K562 (cell line): ENCODE measurements around the gene SMARCC1. TPM values are rescaled to one million over a fixed set of nuclear protein-coding genes. Genes with fewer than 3 reads are reported as not detected.

Source experiments
- ATAC-seq: fragments of 200-7000 bp; cut with Tn5 transposase; 3 replicates; pipeline ENCODE4 v1.9.1; 2020; ENCODE audit warnings: moderate library complexity
- BruUV-seq: library from RNA; stranded (reverse); fragments of 400-500 nt; replicated peaks from 2 replicates; lab custom pipeline; 2021; lab: Mats Ljungman, UMichigan
- CTCF ChIA-PET: fragments of 300-600 bp; formaldehyde crosslinking; extraction: SDS; loops from one replicate; lab custom pipeline; 2021; ENCODE audit warnings: low intra/inter-chr PET ratio; lab: Yijun Ruan, JAX
- POLR2A ChIA-PET: fragments of 300-600, 350-650 bp; sonication (Branson Sonifier 250); formaldehyde crosslinking; extraction: SDS; loops from one replicate; lab custom pipeline; 2021; ENCODE audit warnings: antibody characterized with exemption, inconsistent platforms; lab: Yijun Ruan, JAX
- DNase-seq, 4 experiments: peaks; one replicate each; pipeline versions ENCODE4 v3.0.0 to v3.0.0-alpha.2; 2011 to 2018; ENCODE audit warnings: low spot score in 3 of 4, mixed read lengths in 3 of 4; ENCODE audit errors: extremely low read depth in 1 of 4
- FAIRE-seq: peaks from 2 replicates; lab custom pipeline; 2011; peaks lifted over from hg19 to GRCh38; lab: Jason Lieb, UNC
- H2AFZ ChIP-seq: 2 replicates; pipeline ENCODE4 v1.6.0; 2011; ENCODE audit warnings: low read depth, low read length, control low read depth, inconsistent platforms
- H3K27ac ChIP-seq: fragments of 200-600 bp; 3 replicates; pipeline ENCODE4 v1.8.0; 2011; ENCODE audit warnings: low read depth, mild to moderate bottlenecking, control low read depth, inconsistent platforms, low read length, moderate library complexity, mixed read lengths; ENCODE audit errors: extremely low read depth
- H3K27me3 ChIP-seq, 2 experiments: fragments of 300-600 bp in 1 of 2; 2 replicates in 1 of 2; 3 replicates in 1 of 2; pipeline versions ENCODE4 v1.6.0 to v1.8.0; 2011; ENCODE audit warnings: inconsistent platforms in 2 of 2, low read length in 2 of 2, mild to moderate bottlenecking in 1 of 2, mixed read lengths in 1 of 2, moderate library complexity in 1 of 2; ENCODE audit not compliant: control insufficient read depth in 2 of 2, insufficient read depth in 2 of 2
- H3K36me3 ChIP-seq: fragments of 300-600 bp; 3 replicates; pipeline ENCODE4 v1.8.0; 2011; ENCODE audit warnings: mild to moderate bottlenecking, low read length, inconsistent platforms; ENCODE audit not compliant: control insufficient read depth, insufficient read depth
- H3K4me1 ChIP-seq, 2 experiments: fragments of 200-600 bp in 1 of 2; replicated peaks in 1 of 2; 2 replicates in 1 of 2; 3 replicates in 1 of 2; pipeline versions ENCODE4 v1.5.1 to v1.8.0; 2011; ENCODE audit warnings: inconsistent platforms in 2 of 2, low read length in 2 of 2, mild to moderate bottlenecking in 1 of 2, mixed read lengths in 1 of 2, moderate library complexity in 1 of 2; ENCODE audit not compliant: control insufficient read depth in 2 of 2, insufficient read depth in 2 of 2
- H3K4me2 ChIP-seq: 2 replicates; pipeline ENCODE4 v1.6.1; 2011; ENCODE audit warnings: low read length, control low read depth, inconsistent platforms, mixed read lengths; ENCODE audit not compliant: insufficient read depth
- H3K4me3 ChIP-seq: fragments of 200-600 bp; sonication (generic), shearing (Covaris generic); 2 replicates; pipeline ENCODE4 v1.5.1; 2016; ENCODE audit warnings: control low read depth, inconsistent platforms
- H3K79me2 ChIP-seq: fragments of 200-600 bp; 3 replicates; pipeline ENCODE4 v1.8.0; 2011; ENCODE audit warnings: low read length, inconsistent platforms; ENCODE audit not compliant: control insufficient read depth, insufficient read depth
- H3K9ac ChIP-seq, 2 experiments: 2 replicates each; pipeline versions ENCODE4 v1.6.0 to v1.6.1; 2011; ENCODE audit warnings: low read depth in 2 of 2, low read length in 2 of 2, control low read depth in 1 of 2, inconsistent platforms in 1 of 2, mild to moderate bottlenecking in 1 of 2, mixed read lengths in 1 of 2; ENCODE audit not compliant: insufficient read depth in 1 of 2
- H3K9me1 ChIP-seq: one replicate; pipeline ENCODE4 v1.6.0; 2011; ENCODE audit warnings: inconsistent platforms, mild to moderate bottlenecking, low read length, moderate library complexity; ENCODE audit not compliant: control insufficient read depth, insufficient read depth
- H3K9me3 ChIP-seq: replicated peaks from 2 replicates; pipeline ENCODE4 v1.5.1; 2011; ENCODE audit warnings: low read depth, low read length, inconsistent platforms; ENCODE audit not compliant: control insufficient read depth, insufficient read depth
- H4K20me1 ChIP-seq: replicated peaks from 2 replicates; pipeline ENCODE4 v1.6.1; 2011; ENCODE audit warnings: low read length, inconsistent platforms, mixed read lengths; ENCODE audit not compliant: control insufficient read depth, insufficient read depth
- NFYB ChIP-seq: IDR thresholded peaks from 2 replicates; pipeline ENCODE4 v1.6.1; 2011; ENCODE audit warnings: mild to moderate bottlenecking, moderate library complexity; ENCODE audit not compliant: insufficient read length; ENCODE audit errors: extremely low read depth
- REST ChIP-seq, 2 experiments: fragments of 450-650 bp; formaldehyde crosslinking in 1 of 2; IDR thresholded peaks; 2 replicates each; pipeline versions ENCODE4 v1.4.0 to v1.6.1; 2014 to 2020; ENCODE audit warnings: mild to moderate bottlenecking in 2 of 2, borderline replicate concordance in 1 of 2, low read depth in 1 of 2
- ZBTB33 ChIP-seq: sonication (generic); formaldehyde crosslinking; IDR thresholded peaks from 2 replicates; pipeline ENCODE4 v1.8.1; 2023; ENCODE audit warnings: mild to moderate bottlenecking, missing genetic modification reagents
- ZNF121 ChIP-seq: sonication (generic); formaldehyde crosslinking; conservative IDR thresholded peaks from 2 replicates; pipeline ENCODE4 v1.8.0; 2022; ENCODE audit warnings: missing genetic modification reagents
- ZNF354B ChIP-seq: fragments of 250-450 bp; sonication (Bioruptor Pico); IDR thresholded peaks from 2 replicates; pipeline ENCODE4 v1.4.0; 2020
- WGBS: fragments of 100-300 bp; shearing (Covaris generic); methylation state at CpG from one replicate; pipeline ENCODE4 v1.1.6; 2016; ENCODE audit warnings: low coverage, mixed read lengths; ENCODE audit not compliant: insufficient coverage; ENCODE audit errors: missing lambda C conversion rate; 5-methylcytosine and 5-hydroxymethylcytosine counted together
- in situ Hi-C: fragments of 300-500 bp; cut with MboI; formaldehyde crosslinking; loops from 4 replicates; pipeline ENCODE4 v1.15.0; 2018; ENCODE audit warnings: inconsistent platforms, mixed read lengths
- intact Hi-C: fragments of 100-400 bp; cut with micrococcal nuclease; formaldehyde crosslinking; loops from 2 replicates; pipeline ENCODE4 v1.14.2; 2022
- polyA plus RNA-seq, 8 experiments: library from polyadenylated mRNA; depleted of rRNA in 4 of 8; stranded (reverse) in 5 of 8; unstranded in 3 of 8; fragments of >200 nt; fragmentation: Nextera tagmentation in 2 of 8; fragmentation: Illumina TruSeq in 1 of 8; extraction: Ambion mirVana in 2 of 8; extraction: Trizol in 1 of 8; gene quantifications; 2 replicates each; pipeline versions ENCODE4 v1.2.1 to v1.2.3, GENCODE V29; 2011 to 2014; ENCODE audit warnings: inconsistent platforms in 1 of 8, missing spikeins in 1 of 8
- total RNA-seq, 7 experiments: library from RNA; depleted of rRNA in 6 of 7; stranded (reverse); fragments of >200 nt in 6 of 7; fragmentation: Illumina TruSeq in 2 of 7; extraction: Trizol in 2 of 7; gene quantifications; 2 replicates each; pipeline versions ENCODE4 v1.2.1 to v1.2.3, GENCODE V29; 2011 to 2021; ENCODE audit warnings: low replicate concordance in 1 of 7

The SMARCC1 gene
- total and polyA plus RNA-seq, 9 of the 15 experiments (the other 6 are each of a cell fraction or from before 2014, with no cell fraction given), result 20.7 to 199 (median 66.0) TPM

GRCh38 chr3:47791193-47791855 is 9.6 kb upstream of the SMARCC1 start:
- DNase-seq (no peak), ATAC-seq (no peak), FAIRE-seq (no peak)
- no peak overlapping the region for H3K9ac ChIP-seq
- WGBS, result 77% methylated on average over 16 of the region's 16 CpGs
- H2AFZ ChIP-seq, result no peak overlapping the region
- intact Hi-C loops, result no loop called here
- in situ Hi-C loops, result no loop called here
- POLR2A ChIA-PET, result interaction anchor here (1.0 kb wide), 1 partner anchor 11 kb away, joined by 3 read pairs; no protein-coding TSS in a partner anchor
- no peak overlapping the region for H3K4me3 ChIP-seq
- H3K79me2 ChIP-seq, result no peaks in the 10 kb centered on the region
- H3K4me1 ChIP-seq, result peaks cover 0 to 6% of the 10 kb centered on the region in 2 experiments; a peak in 2 of 5 replicates
- CTCF ChIA-PET, result interaction anchor here (0.6 kb wide), 1 partner anchor 361 kb away, joined by 4 read pairs; no protein-coding TSS in a partner anchor
- no peak for TF ChIP-seq NFYB
- TF ChIP-seq ZNF354B, result no peak
- TF ChIP-seq ZBTB33 (CRISPR knock-in tag), result 0 out of 2 replicates have a peak, but pooled peaks have one; percentile 22
- TF ChIP-seq REST (IDR thresholded peaks at IDR 0.05; ENCODE audit: borderline replicate concordance), result no peak
- TF ChIP-seq REST (CRISPR knock-in tag; IDR thresholded peaks at IDR 0.05; ENCODE audit: low read depth), result no peak
- TF ChIP-seq ZNF121, result peak; percentile 94
- no peak overlapping the region for H3K27ac ChIP-seq
- no peaks in the 10 kb centered on the region for H3K9me1 ChIP-seq
- BruUV-seq, result no TSS peak
- no peaks in the 10 kb centered on the region for H4K20me1 ChIP-seq
- no peaks in the 10 kb centered on the region for H3K27me3 ChIP-seq
- no peaks in the 10 kb centered on the region for H3K36me3 ChIP-seq
- H3K4me2 ChIP-seq, result no peak overlapping the region
- peaks cover 10% of the 10 kb centered on the region for H3K9me3 ChIP-seq
